WTC11 (cell line): Measurements from ENCODE around the gene FES. TPM values are rescaled to one million over a fixed set of nuclear protein-coding genes. Genes with fewer than 3 reads are reported as not detected.

ENCODE experiments used
- ATAC-seq: fragments of 200-7000 bp; cut with Tn5 transposase; 2 replicates; pipeline ENCODE4 v1.10.0; 2021; ENCODE audit warnings: mild to moderate bottlenecking, moderate library complexity
- CTCF ChIA-PET: fragments of 300-600 bp; sonication (Branson Sonifier 250); formaldehyde crosslinking; loops from one replicate; lab custom pipeline; 2021; ENCODE audit warnings: antibody characterized with exemption; lab: Charles Lee
- POLR2A ChIA-PET: fragments of 350-600 bp; sonication (Branson Sonifier 250); formaldehyde crosslinking; loops from one replicate; lab custom pipeline; 2021; ENCODE audit warnings: antibody characterized with exemption; lab: Charles Lee
- DNase-seq: peaks from one replicate; pipeline ENCODE4 v3.0.0; 2021; ENCODE audit warnings: low spot score
- H3K27ac Mint-ChIP-seq: 2 replicates; pipeline ENCODE4 v1.8.0; 2021; ENCODE audit warnings: mixed read lengths
- H3K27me3 Mint-ChIP-seq: 2 replicates; pipeline ENCODE4 v1.8.0; 2021; ENCODE audit warnings: low read depth, mild to moderate bottlenecking, moderate library complexity, mixed read lengths
- H3K36me3 Mint-ChIP-seq: 2 replicates; pipeline ENCODE4 v1.8.0; 2021; ENCODE audit warnings: mixed read lengths
- H3K4me1 Mint-ChIP-seq: 2 replicates; pipeline ENCODE4 v1.8.0; 2022; ENCODE audit warnings: mixed read lengths
- H3K4me3 Mint-ChIP-seq: 2 replicates; pipeline ENCODE4 v1.8.0; 2021; ENCODE audit warnings: mild to moderate bottlenecking, moderate library complexity, mixed read lengths
- H3K9me3 Mint-ChIP-seq: 2 replicates; pipeline ENCODE4 v1.8.0; 2021; ENCODE audit warnings: mixed read lengths
- CREM ChIP-seq: sonication (generic); formaldehyde crosslinking; IDR thresholded peaks from 2 replicates; pipeline ENCODE4 v1.8.1; 2022; ENCODE audit warnings: mild to moderate bottlenecking, missing genetic modification reagents, moderate library complexity
- ELF4 ChIP-seq: sonication (generic); formaldehyde crosslinking; IDR thresholded peaks from 2 replicates; pipeline ENCODE4 v1.8.1; 2022; ENCODE audit warnings: low read depth, mild to moderate bottlenecking, moderate library complexity, missing genetic modification reagents
- ESRRA ChIP-seq: sonication (generic); formaldehyde crosslinking; IDR thresholded peaks from 2 replicates; pipeline ENCODE4 v1.8.1; 2022; ENCODE audit warnings: mild to moderate bottlenecking, missing genetic modification reagents, borderline replicate concordance
- FOXP1 ChIP-seq: sonication (generic); formaldehyde crosslinking; IDR thresholded peaks from 2 replicates; pipeline ENCODE4 v1.8.0; 2022; ENCODE audit warnings: missing genetic modification reagents, mild to moderate bottlenecking, moderate library complexity, borderline replicate concordance
- IRF2 ChIP-seq: sonication (generic); formaldehyde crosslinking; IDR thresholded peaks from 2 replicates; pipeline ENCODE4 v1.8.0; 2022; ENCODE audit warnings: low read depth, missing genetic modification reagents, borderline replicate concordance
- JAZF1 ChIP-seq: fragments of 250-450 bp; sonication (Bioruptor Pico); IDR thresholded peaks from 2 replicates; pipeline ENCODE4 v1.9.0; 2021; ENCODE audit warnings: moderate library complexity, mild to moderate bottlenecking, inconsistent platforms
- PREB ChIP-seq: sonication (generic); formaldehyde crosslinking; IDR thresholded peaks from 2 replicates; pipeline ENCODE4 v1.8.1; 2022; ENCODE audit warnings: mild to moderate bottlenecking, missing genetic modification reagents, moderate library complexity, borderline replicate concordance
- RORB ChIP-seq: fragments of 250-450 bp; sonication (Bioruptor Pico); IDR thresholded peaks from 2 replicates; pipeline ENCODE4 v1.9.0; 2021; ENCODE audit warnings: mild to moderate bottlenecking
- SP1 ChIP-seq: sonication (generic); formaldehyde crosslinking; conservative IDR thresholded peaks from 2 replicates; pipeline ENCODE4 v1.8.1; 2022; ENCODE audit warnings: missing genetic modification reagents
- TEAD1 ChIP-seq: sonication (generic); formaldehyde crosslinking; IDR thresholded peaks from 2 replicates; pipeline ENCODE4 v1.8.0; 2022; ENCODE audit warnings: mild to moderate bottlenecking, missing genetic modification reagents
- USF2 ChIP-seq: sonication (generic); formaldehyde crosslinking; IDR thresholded peaks from 2 replicates; pipeline ENCODE4 v1.8.1; 2023; ENCODE audit warnings: mild to moderate bottlenecking, missing genetic modification reagents, moderate library complexity
- total RNA-seq: library from RNA; stranded (reverse); gene quantifications from 3 replicates; pipeline ENCODE4 v1.2.3, GENCODE V29; 2021
- TF ChIP-seq, protein P1 (sequence below): sonication (generic); formaldehyde crosslinking; IDR thresholded peaks from 2 replicates; pipeline ENCODE4 v1.8.0; 2022; ENCODE audit warnings: missing genetic modification reagents

The FES gene
- total RNA-seq, 1 experiment from 2014 or later = 10.0 TPM

DNA sequence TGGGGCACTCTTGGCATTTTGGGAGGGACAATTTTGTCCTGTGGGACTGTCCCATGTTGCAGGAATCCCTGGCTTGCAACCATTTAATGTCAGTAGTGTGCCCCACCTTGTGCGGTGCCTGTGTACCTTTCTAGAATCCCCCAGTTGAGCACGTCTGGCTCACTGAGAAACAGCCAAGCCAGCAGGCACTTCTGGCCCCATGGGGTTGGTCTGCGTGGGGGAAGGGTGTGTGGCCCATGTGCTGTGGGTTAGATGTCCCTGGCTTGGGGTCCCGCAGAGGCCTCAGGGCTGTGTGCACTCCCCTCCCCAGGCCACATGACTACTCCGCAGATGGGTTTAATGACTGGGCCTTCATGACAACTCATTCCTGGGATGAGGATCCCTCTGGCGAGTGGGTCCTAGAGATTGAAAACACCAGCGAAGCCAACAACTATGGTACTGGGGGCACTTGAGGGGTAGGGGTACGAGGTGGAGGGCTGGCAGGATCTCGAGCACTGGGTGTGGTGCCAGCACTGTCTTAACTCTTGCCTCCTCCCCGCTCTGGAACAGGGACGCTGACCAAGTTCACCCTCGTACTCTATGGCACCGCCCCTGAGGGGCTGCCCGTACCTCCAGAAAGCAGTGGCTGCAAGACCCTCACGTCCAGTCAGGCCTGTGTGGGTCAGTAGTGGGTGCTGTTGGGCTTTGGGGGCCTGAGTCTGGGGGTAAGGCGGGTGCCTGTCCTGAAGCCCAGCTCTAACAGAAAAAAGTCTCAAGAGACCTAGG lies 3.7 kb upstream of the FES start (continued):
- TF ChIP-seq, protein P1, sequence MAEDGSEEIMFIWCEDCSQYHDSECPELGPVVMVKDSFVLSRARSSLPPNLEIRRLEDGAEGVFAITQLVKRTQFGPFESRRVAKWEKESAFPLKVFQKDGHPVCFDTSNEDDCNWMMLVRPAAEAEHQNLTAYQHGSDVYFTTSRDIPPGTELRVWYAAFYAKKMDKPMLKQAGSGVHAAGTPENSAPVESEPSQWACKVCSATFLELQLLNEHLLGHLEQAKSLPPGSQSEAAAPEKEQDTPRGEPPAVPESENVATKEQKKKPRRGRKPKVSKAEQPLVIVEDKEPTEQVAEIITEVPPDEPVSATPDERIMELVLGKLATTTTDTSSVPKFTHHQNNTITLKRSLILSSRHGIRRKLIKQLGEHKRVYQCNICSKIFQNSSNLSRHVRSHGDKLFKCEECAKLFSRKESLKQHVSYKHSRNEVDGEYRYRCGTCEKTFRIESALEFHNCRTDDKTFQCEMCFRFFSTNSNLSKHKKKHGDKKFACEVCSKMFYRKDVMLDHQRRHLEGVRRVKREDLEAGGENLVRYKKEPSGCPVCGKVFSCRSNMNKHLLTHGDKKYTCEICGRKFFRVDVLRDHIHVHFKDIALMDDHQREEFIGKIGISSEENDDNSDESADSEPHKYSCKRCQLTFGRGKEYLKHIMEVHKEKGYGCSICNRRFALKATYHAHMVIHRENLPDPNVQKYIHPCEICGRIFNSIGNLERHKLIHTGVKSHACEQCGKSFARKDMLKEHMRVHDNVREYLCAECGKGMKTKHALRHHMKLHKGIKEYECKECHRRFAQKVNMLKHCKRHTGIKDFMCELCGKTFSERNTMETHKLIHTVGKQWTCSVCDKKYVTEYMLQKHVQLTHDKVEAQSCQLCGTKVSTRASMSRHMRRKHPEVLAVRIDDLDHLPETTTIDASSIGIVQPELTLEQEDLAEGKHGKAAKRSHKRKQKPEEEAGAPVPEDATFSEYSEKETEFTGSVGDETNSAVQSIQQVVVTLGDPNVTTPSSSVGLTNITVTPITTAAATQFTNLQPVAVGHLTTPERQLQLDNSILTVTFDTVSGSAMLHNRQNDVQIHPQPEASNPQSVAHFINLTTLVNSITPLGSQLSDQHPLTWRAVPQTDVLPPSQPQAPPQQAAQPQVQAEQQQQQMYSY (CRISPR knock-in tag) = no peak
- TF ChIP-seq ELF4 (CRISPR knock-in tag) (no peak), CREM (CRISPR knock-in tag) (no peak), JAZF1 (no peak)
- TF ChIP-seq, all 79 proteins: peak for 0

GRCh38 chr15:90881181-90881977 lies 2.9 kb upstream of the FES start:
- H3K27ac Mint-ChIP-seq = no peak overlapping the region
- DNase-seq = no peak
- no peak for ATAC-seq
- CTCF ChIA-PET = interaction anchor here (0.6 to 2.0 kb wide), 2 partner anchors 36 to 51 kb away, joined by 3 to 6 read pairs; partner anchors contain the start of gene HDDC3
- H3K9me3 Mint-ChIP-seq = no peaks in the 10 kb centered on the region
- H3K27me3 Mint-ChIP-seq = no peaks in the 10 kb centered on the region
- H3K4me3 Mint-ChIP-seq = no peak overlapping the region
- TF ChIP-seq PREB (no peak), USF2 (CRISPR knock-in tag) (no peak), SP1 (CRISPR knock-in tag) (no peak), IRF2 (CRISPR knock-in tag) (no peak)
- peaks cover 22% of the 10 kb centered on the region for H3K4me1 Mint-ChIP-seq
- POLR2A ChIA-PET = no interaction called here
- peaks cover 30% of the 10 kb centered on the region; the same call in 1 of the 2 replicates for H3K36me3 Mint-ChIP-seq

- ATAC-seq (no peak), DNase-seq (no peak)
- POLR2A ChIA-PET = no interaction called here
- no peak for TF ChIP-seq ESRRA
- TF ChIP-seq FOXP1 (CRISPR knock-in tag) = no peak
- no peak for TF ChIP-seq RORB (CRISPR knock-in tag)
- no peak for TF ChIP-seq TEAD1 (CRISPR knock-in tag)
- TF ChIP-seq, all 79 proteins: peak for 0
- CTCF ChIA-PET = interaction anchor here (2.0 to 4.9 kb wide), 2 partner anchors 22 to 50 kb away, joined by 6 to 46 read pairs; partner anchors contain the start of genes HDDC3 and MAN2A2
- no peak overlapping the region for H3K27ac Mint-ChIP-seq
- H3K4me3 Mint-ChIP-seq = no peak overlapping the region
- peaks cover 22% of the 10 kb centered on the region for H3K4me1 Mint-ChIP-seq
- no peaks in the 10 kb centered on the region for H3K27me3 Mint-ChIP-seq
- no peaks in the 10 kb centered on the region for H3K9me3 Mint-ChIP-seq
- H3K36me3 Mint-ChIP-seq = peaks cover 23% of the 10 kb centered on the region; the same call in 1 of the 2 replicates
Observed at GRCh38 chr15:90881978-90882721, 2.2 kb upstream of the FES start.
